Measurements from ENCODE around the gene OSTM1. TPM values are rescaled to one million over a fixed set of nuclear protein-coding genes. Genes with fewer than 3 reads are reported as not detected.

Gene OSTM1, protein sequence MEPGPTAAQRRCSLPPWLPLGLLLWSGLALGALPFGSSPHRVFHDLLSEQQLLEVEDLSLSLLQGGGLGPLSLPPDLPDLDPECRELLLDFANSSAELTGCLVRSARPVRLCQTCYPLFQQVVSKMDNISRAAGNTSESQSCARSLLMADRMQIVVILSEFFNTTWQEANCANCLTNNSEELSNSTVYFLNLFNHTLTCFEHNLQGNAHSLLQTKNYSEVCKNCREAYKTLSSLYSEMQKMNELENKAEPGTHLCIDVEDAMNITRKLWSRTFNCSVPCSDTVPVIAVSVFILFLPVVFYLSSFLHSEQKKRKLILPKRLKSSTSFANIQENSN
- total RNA-seq, result 49.9 and 54.1 TPM in 2 replicates
- long read RNA-seq, full-length matches to known transcripts, result 44 of 53 reads
- long read RNA-seq, partial matches to known transcripts, result 9 of 53 reads
- long read RNA-seq, other reads (novel, unspliced or antisense), result 0 of 53 reads

DNA sequence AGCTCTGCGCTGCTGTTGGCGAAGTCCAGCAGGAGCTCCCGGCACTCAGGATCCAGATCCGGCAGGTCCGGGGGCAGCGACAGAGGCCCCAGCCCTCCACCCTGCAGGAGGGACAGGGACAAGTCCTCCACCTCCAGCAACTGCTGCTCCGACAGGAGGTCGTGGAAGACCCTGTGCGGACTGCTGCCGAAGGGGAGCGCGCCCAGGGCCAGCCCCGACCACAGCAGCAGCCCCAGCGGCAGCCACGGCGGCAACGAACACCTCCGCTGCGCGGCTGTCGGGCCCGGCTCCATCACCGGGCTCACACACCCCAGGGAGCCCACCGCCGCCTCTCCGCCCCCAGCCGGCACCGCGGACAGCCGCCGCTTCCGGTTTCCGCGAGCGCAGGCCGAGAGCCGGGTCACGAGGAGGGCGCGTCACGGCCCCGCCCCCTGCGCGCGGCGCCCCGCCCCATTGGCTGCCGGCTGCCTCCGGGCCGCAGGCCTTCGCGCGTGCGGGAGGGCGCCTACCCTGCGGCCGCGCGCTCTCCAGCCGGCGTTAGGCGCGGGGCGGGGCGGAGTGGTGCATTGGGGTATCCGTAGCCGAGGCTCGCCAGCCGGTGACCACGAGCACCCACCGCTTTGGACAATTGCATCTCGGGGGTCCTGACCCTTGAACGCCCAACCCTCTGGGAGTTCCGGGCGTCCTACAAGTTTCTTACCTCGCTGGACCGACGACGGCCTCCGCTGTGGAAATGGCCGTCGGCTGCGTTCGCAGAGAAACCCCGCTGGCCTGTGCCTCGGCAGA is at the start of gene OSTM1:
Gene OSTM1, minus strand, starts transcription at position 383 of the 786 bp plus-strand sequence. Its CDS starts 90 bp downstream, at position 293.
- peak; percentile 98 for DNase-seq (ENCODE audit: extremely low spot score, unreplicated experiment)
- Mint-ChIP-seq H3K4me1 (ENCODE audit: unreplicated experiment) (peaks cover 23% of the 10 kb centered on the region), H3K4me3 (ENCODE audit: unreplicated experiment) (peak within 1 kb of the TSS; percentile 85), H3K36me3 (ENCODE audit: unreplicated experiment) (no peaks in the 10 kb centered on the region), H3K27ac (ENCODE audit: unreplicated experiment) (peak within 1 kb of the TSS; percentile 83), H3K27me3 (ENCODE audit: unreplicated experiment) (no peaks in the 10 kb centered on the region), H3K9me3 (ENCODE audit: unreplicated experiment) (no peaks in the 10 kb centered on the region)
- TF ChIP-seq, protein P1, sequence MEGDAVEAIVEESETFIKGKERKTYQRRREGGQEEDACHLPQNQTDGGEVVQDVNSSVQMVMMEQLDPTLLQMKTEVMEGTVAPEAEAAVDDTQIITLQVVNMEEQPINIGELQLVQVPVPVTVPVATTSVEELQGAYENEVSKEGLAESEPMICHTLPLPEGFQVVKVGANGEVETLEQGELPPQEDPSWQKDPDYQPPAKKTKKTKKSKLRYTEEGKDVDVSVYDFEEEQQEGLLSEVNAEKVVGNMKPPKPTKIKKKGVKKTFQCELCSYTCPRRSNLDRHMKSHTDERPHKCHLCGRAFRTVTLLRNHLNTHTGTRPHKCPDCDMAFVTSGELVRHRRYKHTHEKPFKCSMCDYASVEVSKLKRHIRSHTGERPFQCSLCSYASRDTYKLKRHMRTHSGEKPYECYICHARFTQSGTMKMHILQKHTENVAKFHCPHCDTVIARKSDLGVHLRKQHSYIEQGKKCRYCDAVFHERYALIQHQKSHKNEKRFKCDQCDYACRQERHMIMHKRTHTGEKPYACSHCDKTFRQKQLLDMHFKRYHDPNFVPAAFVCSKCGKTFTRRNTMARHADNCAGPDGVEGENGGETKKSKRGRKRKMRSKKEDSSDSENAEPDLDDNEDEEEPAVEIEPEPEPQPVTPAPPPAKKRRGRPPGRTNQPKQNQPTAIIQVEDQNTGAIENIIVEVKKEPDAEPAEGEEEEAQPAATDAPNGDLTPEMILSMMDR (IDR thresholded peaks at IDR 0.05), result no peak

DNA sequence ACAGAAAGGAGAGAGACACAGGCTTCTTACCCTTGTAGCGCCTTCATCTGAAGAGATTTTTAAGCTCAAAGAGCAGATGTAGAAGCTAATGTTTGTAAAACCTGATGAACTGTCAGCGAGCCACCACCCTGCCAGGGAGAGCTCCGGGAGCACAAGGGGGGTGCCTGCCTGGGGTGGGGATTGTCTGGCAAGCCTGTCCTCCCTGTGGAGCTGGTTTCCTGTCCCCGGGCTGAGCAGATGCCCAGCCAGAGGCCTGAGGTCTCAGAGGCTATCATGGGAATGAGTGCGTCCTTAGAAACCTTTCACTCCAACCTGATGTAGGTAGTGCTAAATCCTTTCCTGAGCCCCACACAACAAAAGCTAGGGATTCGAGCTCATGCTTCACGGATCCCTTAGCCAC is 49.4 kb upstream of the OSTM1 start:
- TF ChIP-seq, protein P1 (IDR thresholded peaks at IDR 0.05), result no peak
- no peak for DNase-seq (ENCODE audit: extremely low spot score, unreplicated experiment)
- H3K4me1 Mint-ChIP-seq (ENCODE audit: unreplicated experiment), result peaks cover 37% of the 10 kb centered on the region
- peaks cover 31% of the 10 kb centered on the region for H3K27me3 Mint-ChIP-seq (ENCODE audit: unreplicated experiment)
- H3K4me3 Mint-ChIP-seq (ENCODE audit: unreplicated experiment), result no peak overlapping the region
- peaks cover 4% of the 10 kb centered on the region for H3K36me3 Mint-ChIP-seq (ENCODE audit: unreplicated experiment)
- peak overlapping the region; percentile 44 for H3K27ac Mint-ChIP-seq (ENCODE audit: unreplicated experiment)
- H3K9me3 Mint-ChIP-seq (ENCODE audit: unreplicated experiment), result no peaks in the 10 kb centered on the region

DNA sequence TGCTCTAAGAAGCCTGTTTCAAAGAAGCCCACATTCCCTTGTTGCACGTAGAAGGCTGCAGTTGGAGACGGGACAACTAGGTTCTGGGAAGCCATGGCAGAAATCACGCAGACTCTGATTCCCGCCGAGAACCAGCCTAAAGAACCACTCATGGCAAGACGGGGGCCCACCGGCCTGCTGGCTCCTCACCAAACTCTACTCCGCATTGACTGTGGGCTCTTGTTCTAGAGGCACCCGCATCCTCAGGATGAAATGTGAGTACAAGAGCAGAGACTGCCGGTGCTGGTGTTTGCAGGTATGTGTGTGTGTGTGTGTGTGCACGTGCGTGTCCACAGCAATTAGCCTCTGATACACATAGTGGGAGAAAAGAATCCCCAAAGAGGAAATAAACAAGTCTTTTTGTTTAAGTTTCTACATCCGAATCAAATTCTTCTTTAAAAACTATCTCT is 49.0 kb upstream of the OSTM1 start:
- Mint-ChIP-seq H3K4me3 (ENCODE audit: unreplicated experiment) (no peak overlapping the region), H3K9me3 (ENCODE audit: unreplicated experiment) (no peaks in the 10 kb centered on the region), H3K27ac (ENCODE audit: unreplicated experiment) (peak overlapping the region; percentile 44), H3K27me3 (ENCODE audit: unreplicated experiment) (peaks cover 35% of the 10 kb centered on the region), H3K4me1 (ENCODE audit: unreplicated experiment) (peaks cover 37% of the 10 kb centered on the region), H3K36me3 (ENCODE audit: unreplicated experiment) (peaks cover 4% of the 10 kb centered on the region)
- TF ChIP-seq, protein P1 (IDR thresholded peaks at IDR 0.05), result no peak
- no peak for DNase-seq (ENCODE audit: extremely low spot score, unreplicated experiment)

DNA sequence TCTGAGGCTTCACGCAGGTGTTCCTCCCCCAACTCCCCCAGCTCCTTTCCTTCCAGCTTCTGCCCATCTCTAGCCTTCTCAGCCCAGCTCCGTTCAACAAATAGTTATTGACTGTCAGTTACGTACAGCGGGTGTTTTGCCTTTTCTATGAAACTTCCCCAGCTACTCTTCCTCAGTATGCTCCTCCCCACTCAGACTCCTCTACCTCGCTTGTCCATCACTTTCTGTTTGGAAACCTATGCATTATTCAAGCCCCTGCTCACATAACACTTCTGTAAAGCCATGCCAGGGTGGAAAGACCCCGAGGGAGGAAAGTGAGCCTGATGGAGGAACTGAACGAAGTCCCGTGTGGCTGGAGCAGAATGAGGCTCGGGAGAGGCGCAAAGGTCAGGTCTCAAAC is 47.1 kb upstream of the OSTM1 start:
- H3K27ac Mint-ChIP-seq (ENCODE audit: unreplicated experiment), result no peak overlapping the region
- peaks cover 31% of the 10 kb centered on the region for H3K4me1 Mint-ChIP-seq (ENCODE audit: unreplicated experiment)
- peaks cover 4% of the 10 kb centered on the region for H3K36me3 Mint-ChIP-seq (ENCODE audit: unreplicated experiment)
- TF ChIP-seq, protein P1 (IDR thresholded peaks at IDR 0.05), result no peak
- no peak for DNase-seq (ENCODE audit: extremely low spot score, unreplicated experiment)
- H3K27me3 Mint-ChIP-seq (ENCODE audit: unreplicated experiment), result peaks cover 47% of the 10 kb centered on the region
- H3K4me3 Mint-ChIP-seq (ENCODE audit: unreplicated experiment), result no peak overlapping the region
- H3K9me3 Mint-ChIP-seq (ENCODE audit: unreplicated experiment), result no peaks in the 10 kb centered on the region

DNA sequence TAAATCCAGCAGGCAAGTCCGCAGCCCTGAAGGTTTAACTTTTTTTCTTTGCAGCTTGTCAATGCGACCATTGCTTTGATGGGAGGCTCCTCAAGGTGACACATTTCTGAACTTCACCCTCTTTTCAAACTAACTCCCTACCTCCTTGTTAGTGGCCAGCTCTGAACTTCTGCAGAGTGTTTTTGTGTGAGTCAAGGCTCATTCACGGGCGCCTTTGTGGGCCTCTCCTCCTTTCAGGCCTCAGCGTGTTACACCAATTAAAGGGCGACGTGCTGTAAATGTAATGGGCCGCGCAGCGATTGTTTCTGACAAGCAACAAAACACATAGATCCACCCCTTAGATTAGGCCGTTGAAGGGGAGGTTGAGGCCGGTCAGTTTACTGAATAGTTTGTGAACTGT is 45.8 kb upstream of the OSTM1 start:
- no peaks in the 10 kb centered on the region for H3K9me3 Mint-ChIP-seq (ENCODE audit: unreplicated experiment)
- no peak overlapping the region for H3K4me3 Mint-ChIP-seq (ENCODE audit: unreplicated experiment)
- H3K27me3 Mint-ChIP-seq (ENCODE audit: unreplicated experiment), result peaks cover 60% of the 10 kb centered on the region
- peaks cover 4% of the 10 kb centered on the region for H3K36me3 Mint-ChIP-seq (ENCODE audit: unreplicated experiment)
- no peak for DNase-seq (ENCODE audit: extremely low spot score, unreplicated experiment)
- TF ChIP-seq, protein P1 (IDR thresholded peaks at IDR 0.05), result no peak
- no peak overlapping the region for H3K27ac Mint-ChIP-seq (ENCODE audit: unreplicated experiment)
- peaks cover 39% of the 10 kb centered on the region for H3K4me1 Mint-ChIP-seq (ENCODE audit: unreplicated experiment)
